Colonic mucosa (tissue), 4 donors: ENCODE results near the gene RAB2B. TPM values are rescaled to one million over a fixed set of nuclear protein-coding genes. Genes with fewer than 3 reads are reported as not detected.
A peak's percentile ranks its signal among the peaks of the same experiment; 100 is the strongest.
"Not testable (repeated sequence)": the region's sequence is repeated elsewhere in the genome, so short reads cannot be mapped to it uniquely, and the experiment has no call there.

Source experiments
- DNase-seq: peaks from one replicate; pipeline ENCODE4 v3.0.0-alpha.2; 2020
- H3K27ac ChIP-seq: fragments of 200-600 bp; one replicate; pipeline ENCODE4 v1.8.0; 2021
- H3K27me3 ChIP-seq: fragments of 200-600 bp; one replicate; pipeline ENCODE4 v1.8.0; 2021
- H3K36me3 ChIP-seq: fragments of 200-600 bp; one replicate; pipeline ENCODE4 v1.8.0; 2021
- H3K4me1 ChIP-seq: fragments of 200-600 bp; one replicate; pipeline ENCODE4 v1.8.0; 2021; ENCODE audit warnings: mild to moderate bottlenecking
- H3K4me3 ChIP-seq: fragments of 200-600 bp; one replicate; pipeline ENCODE4 v1.8.0; 2021
- H3K9ac ChIP-seq, 2 donors: one replicate each; pipeline ENCODE4 v1.7.0; 2013; ENCODE audit warnings: control low read depth in 2 of 2, low read depth in 2 of 2, low read length in 2 of 2
- H3K9me3 ChIP-seq: fragments of 200-600 bp; one replicate; pipeline ENCODE4 v1.8.0; 2021
- CTCF ChIP-seq: fragments of 200-600 bp; IDR thresholded peaks from one replicate; pipeline ENCODE4 v1.8.0; 2022; ENCODE audit warnings: antibody characterized with exemption, mild to moderate bottlenecking
- intact Hi-C: fragments of 100-400 bp; cut with DNase I; formaldehyde crosslinking; loops from one replicate; pipeline ENCODE4 v1.14.1; 2022
- total RNA-seq, 2 donors: library from RNA; stranded (reverse); fragmentation: NEBNext Ultra II Directional in 1 of 2; extraction: Animal tissue kit (Norgen Biotek cat#: 25700) in 1 of 2; gene quantifications; one replicate each; pipeline ENCODE4 v1.2.1, GENCODE V29; 2021
- donor health status: healthy.
- donor health status: DM: no; HTN: no; CAD: no.
- donor health status: DM: no; HTN: no; CAD: no.

Gene RAB2B
- total RNA-seq, 2 donors from 2014 or later = 12.9 to 15.4 TPM

- H3K4me3 ChIP-seq = no peak overlapping the region
- no peak overlapping the region for H3K9ac ChIP-seq
- DNase-seq = no peak
- no peak for TF ChIP-seq CTCF
- H3K27ac ChIP-seq = no peak overlapping the region
- intact Hi-C loops = no loop called here
- no peaks in the 10 kb centered on the region for H3K36me3 ChIP-seq
- H3K4me1 ChIP-seq = peaks cover 7% of the 10 kb centered on the region
- no peaks in the 10 kb centered on the region for H3K9me3 ChIP-seq
- no peaks in the 10 kb centered on the region for H3K27me3 ChIP-seq
These were observed 26.9 kb downstream of the RAB2B start for GRCh38 chr14:21449899-21450216.

GRCh38 chr14:21442657-21443056 lies 34.1 kb downstream of the RAB2B start:
- H3K4me1 ChIP-seq, H3K9me3 ChIP-seq, H3K27me3 ChIP-seq, DNase-seq, H3K9ac ChIP-seq, H3K4me3 ChIP-seq, H3K36me3 ChIP-seq, intact Hi-C loops, H3K27ac ChIP-seq: not testable (repeated sequence)

- H3K4me1 ChIP-seq = no peaks in the 10 kb centered on the region
- no peaks in the 10 kb centered on the region for H3K27me3 ChIP-seq
- no peak overlapping the region for H3K27ac ChIP-seq
- H3K9ac ChIP-seq = no peak overlapping the region
- H3K36me3 ChIP-seq = no peaks in the 10 kb centered on the region
- DNase-seq = no peak
- intact Hi-C loops = no loop called here
- no peak for TF ChIP-seq CTCF
- no peak overlapping the region for H3K4me3 ChIP-seq
- H3K9me3 ChIP-seq = no peaks in the 10 kb centered on the region
These were observed 35.9 kb downstream of the RAB2B start for GRCh38 chr14:21440859-21441258.

GRCh38 chr14:21437063-21437901 lies 39.5 kb downstream of the RAB2B start:
- H3K4me3 ChIP-seq = peak overlapping the region; percentile 77
- peak; percentile 100 for DNase-seq
- no peaks in the 10 kb centered on the region for H3K9me3 ChIP-seq
- intact Hi-C loops = no loop called here
- H3K27ac ChIP-seq = peak overlapping the region; percentile 68
- H3K9ac ChIP-seq = peak overlapping the region; percentile 80 to 88
- H3K27me3 ChIP-seq = no peaks in the 10 kb centered on the region
- no peaks in the 10 kb centered on the region for H3K36me3 ChIP-seq
- no peak for TF ChIP-seq CTCF
- peaks cover 4% of the 10 kb centered on the region for H3K4me1 ChIP-seq

DNA sequence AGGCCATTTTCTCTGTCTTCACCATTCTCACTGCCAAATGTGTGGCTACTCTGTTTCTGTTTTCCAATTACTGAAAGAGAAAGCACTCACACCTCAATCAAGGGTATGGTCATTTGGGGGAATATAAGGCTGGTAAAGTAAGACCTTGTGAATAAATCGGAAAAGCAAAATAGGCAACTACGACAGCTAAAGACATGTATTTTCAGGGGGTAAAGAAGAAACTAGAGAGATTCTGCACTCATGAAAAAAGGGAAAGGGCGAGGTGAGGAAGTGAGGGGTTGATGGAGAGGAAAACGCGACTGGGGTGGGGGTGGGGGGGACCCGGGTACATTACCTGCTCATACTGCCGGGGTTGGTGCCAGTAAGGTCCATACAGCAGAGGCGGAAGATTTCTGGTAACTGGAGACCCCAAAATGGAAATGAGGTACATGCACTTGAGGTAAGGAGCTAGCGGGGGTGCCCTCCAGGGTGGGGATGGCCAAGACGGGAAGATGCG lies 40.1 kb downstream of the RAB2B start:
- H3K4me1 ChIP-seq = peaks cover 4% of the 10 kb centered on the region
- DNase-seq = no peak
- intact Hi-C loops = no loop called here
- no peaks in the 10 kb centered on the region for H3K9me3 ChIP-seq
- peak overlapping the region; percentile 77 for H3K4me3 ChIP-seq
- peak overlapping the region; percentile 68 for H3K27ac ChIP-seq
- TF ChIP-seq CTCF = no peak
- no peaks in the 10 kb centered on the region for H3K36me3 ChIP-seq
- H3K27me3 ChIP-seq = no peaks in the 10 kb centered on the region
- H3K9ac ChIP-seq = peak overlapping the region; percentile 80 to 88

GRCh38 chr14:21431126-21431525 lies 45.6 kb downstream of the RAB2B start:
- H3K9me3 ChIP-seq = no peaks in the 10 kb centered on the region
- peaks cover 21% of the 10 kb centered on the region for H3K36me3 ChIP-seq
- H3K27me3 ChIP-seq = no peaks in the 10 kb centered on the region
- no peak overlapping the region for H3K27ac ChIP-seq
- peaks cover 4% of the 10 kb centered on the region for H3K4me1 ChIP-seq
- H3K4me3 ChIP-seq = no peak overlapping the region
- intact Hi-C loops = no loop called here
- TF ChIP-seq CTCF = no peak
- no peak overlapping the region for H3K9ac ChIP-seq
- no peak for DNase-seq
